NOMO-1 (cell line): ENCODE data around the gene SLC22A31.

Source experiments
- DNase-seq, 2 experiments: peaks; one replicate each; lab custom pipeline; 2025; ENCODE audit not compliant: unreplicated experiment in 2 of 2; lab: John Stamatoyannopoulos, UW

The SLC22A31 gene

GRCh38 chr16:89179656-89180315 is 20.6 kb downstream of the SLC22A31 start:
- no peak for DNase-seq

- DNase-seq = no peak
Measured at GRCh38 chr16:89179148-89179484, 21.2 kb downstream of the SLC22A31 start.

GRCh38 chr16:89178453-89179147 is 21.7 kb downstream of the SLC22A31 start:
- no peak for DNase-seq

DNA sequence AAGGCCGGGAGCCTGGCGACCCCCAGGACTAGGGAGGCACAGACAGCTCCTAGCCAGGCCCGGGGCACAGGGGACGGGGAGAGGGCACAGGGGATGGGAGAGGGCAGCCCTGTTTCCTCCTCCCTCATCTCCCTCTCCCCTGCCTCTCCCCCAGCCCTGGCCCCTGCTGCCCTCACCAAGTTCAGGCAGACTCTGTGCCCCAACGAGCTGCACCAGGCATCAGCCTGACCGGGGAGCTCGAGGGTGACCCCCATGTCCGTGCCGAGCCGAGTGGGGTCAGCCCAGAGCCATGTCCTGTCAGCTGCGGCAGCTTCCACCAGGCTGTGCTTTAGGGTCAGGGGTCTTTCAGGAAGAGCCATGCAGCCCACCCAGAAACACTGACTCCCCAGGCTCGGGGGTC is 22.8 kb downstream of the SLC22A31 start:
- DNase-seq = no peak

DNA sequence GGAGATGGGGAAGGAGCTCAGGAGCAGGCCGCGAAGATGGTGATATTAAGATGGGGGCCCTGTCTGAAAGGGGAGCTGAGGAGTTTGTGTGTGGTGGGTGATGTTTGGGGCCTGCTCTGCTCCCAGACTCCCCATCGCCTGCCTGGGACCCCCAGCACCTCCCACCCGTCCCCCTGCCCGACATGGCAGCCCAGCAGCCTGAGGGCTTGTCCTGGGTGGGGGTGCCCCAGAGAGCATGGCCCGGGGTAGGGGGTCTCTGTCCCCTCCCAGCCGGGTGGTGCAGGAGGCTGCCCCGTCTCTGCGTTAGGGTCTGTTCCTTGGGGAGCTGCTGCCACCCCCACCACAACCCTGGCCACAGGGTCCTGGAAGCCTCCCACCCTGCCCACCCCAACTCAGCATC is 23.6 kb downstream of the SLC22A31 start:
- DNase-seq = no peak

GRCh38 chr16:89176147-89176690 is 24.1 kb downstream of the SLC22A31 start:
- no peak for DNase-seq

- no peak for DNase-seq
Measured at GRCh38 chr16:89175280-89176146, 24.8 kb downstream of the SLC22A31 start.

GRCh38 chr16:89174877-89175276 is 25.5 kb downstream of the SLC22A31 start:
- no peak for DNase-seq

DNA sequence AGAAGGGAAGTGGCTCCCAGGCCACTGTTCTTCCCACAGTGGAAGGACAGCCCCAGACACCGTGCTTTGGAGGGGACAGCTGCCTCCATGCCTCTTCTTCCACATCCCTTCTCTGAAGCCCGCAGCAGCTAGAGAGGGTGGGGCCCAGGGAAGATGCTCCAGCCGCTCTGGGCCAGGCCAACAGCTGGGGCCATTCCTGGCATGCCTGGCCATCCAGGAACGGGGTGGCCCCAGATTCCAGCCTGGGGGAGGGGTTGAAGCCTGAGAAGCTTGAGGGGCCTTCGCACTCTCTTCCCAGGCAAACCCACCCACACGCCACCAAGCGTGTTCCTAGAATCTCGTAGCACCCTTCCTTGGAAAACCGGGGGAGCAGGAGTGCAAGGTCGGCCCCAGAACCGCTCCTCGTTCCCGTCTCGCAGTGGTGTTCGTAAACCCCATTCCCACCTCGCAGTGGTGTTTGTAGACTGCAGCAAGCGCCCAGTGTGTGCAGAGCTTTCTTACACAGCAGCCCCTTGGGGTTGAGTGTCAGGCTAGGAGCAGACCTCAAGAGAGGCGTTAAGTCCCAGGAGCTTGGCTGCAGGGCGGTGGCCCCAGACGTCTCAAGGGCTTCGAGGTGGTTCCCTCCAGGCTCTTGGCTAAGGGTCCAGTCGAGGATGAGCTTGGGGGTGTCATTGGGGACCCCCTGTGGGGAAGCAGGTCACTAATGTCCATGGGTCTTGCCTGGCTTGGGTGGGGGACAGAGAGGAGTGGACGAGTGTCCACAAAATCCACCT is 26.1 kb downstream of the SLC22A31 start:
- DNase-seq = no peak

DNA sequence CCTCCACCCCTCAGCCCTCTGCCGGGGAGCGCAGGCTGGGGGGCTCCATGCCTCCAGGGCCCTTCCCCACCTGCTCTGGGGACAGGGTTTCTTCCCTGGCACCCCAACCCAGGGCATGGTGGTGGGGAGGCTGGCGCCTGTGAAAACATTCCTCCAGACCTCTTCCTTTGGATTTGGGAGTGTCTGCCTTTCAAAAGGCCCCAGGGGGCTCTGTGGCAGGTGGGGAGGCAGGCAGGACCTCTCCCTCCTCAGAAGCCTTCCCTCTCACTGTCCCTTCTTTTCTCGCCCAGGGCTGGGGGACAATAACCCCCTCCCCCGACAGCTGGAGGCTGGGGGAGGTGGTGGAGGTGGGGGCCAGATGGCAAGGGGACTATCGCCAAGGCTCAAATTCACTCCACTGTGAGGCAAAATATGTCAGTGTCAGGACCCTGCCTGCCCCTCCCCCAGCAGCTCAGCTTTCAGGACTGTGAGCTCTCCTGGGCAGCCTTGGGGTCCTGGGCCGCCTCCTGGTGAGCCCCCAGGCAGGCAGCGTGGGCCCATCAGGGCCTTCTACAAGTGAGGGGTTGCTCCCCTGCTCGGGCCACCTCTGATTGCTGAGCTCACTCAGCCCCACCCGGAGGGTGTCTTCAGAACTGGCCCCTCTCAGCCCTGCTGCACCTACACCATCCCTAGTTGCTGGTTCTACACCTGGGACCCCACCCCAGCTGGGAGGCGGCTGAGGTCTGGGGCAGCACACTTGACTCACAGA is 27.0 kb downstream of the SLC22A31 start:
- no peak for DNase-seq

DNA sequence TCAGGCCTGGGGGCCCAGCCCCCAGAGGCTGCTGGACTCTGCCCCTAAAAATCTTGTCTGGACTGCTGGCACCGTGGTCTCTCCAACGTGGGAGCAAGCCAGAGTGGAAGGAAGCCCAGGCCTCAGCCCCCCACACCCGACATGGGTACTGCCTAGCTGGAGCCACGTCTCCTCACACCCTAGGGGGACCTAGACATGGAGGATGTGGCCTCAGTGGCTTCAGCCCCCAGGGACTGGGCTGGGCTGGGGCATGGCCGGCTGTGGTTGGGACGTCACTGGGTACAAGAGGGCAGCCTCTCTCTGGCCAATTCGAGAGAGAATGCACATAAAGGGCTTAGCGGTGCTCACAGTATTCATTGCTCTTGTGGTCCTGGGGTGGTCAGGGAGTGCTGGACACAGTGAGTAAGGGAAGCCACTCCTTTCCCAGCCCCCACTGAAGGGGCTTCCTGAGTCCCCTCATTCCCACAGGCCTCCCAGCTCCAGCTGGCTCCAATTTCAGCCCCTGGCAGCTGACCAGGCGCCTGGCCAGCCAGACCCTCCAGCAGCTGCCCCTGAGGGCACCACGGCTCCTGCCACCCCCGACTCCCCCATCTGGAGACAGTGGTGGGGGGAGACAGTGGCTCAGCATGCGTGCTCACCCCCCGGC is 27.7 kb downstream of the SLC22A31 start:
- no peak for DNase-seq

- no peak for DNase-seq
Measured at GRCh38 chr16:89172171-89172527, 28.2 kb downstream of the SLC22A31 start.

GRCh38 chr16:89171216-89172170 is 28.8 kb downstream of the SLC22A31 start, which contains the start of gene CDH15:
TSS of gene CDH15 (plus strand) at chr16:89171748. CDS start at chr16:89171832, 84 bp downstream.
- peak; percentile 87 to 96 for DNase-seq

DNA sequence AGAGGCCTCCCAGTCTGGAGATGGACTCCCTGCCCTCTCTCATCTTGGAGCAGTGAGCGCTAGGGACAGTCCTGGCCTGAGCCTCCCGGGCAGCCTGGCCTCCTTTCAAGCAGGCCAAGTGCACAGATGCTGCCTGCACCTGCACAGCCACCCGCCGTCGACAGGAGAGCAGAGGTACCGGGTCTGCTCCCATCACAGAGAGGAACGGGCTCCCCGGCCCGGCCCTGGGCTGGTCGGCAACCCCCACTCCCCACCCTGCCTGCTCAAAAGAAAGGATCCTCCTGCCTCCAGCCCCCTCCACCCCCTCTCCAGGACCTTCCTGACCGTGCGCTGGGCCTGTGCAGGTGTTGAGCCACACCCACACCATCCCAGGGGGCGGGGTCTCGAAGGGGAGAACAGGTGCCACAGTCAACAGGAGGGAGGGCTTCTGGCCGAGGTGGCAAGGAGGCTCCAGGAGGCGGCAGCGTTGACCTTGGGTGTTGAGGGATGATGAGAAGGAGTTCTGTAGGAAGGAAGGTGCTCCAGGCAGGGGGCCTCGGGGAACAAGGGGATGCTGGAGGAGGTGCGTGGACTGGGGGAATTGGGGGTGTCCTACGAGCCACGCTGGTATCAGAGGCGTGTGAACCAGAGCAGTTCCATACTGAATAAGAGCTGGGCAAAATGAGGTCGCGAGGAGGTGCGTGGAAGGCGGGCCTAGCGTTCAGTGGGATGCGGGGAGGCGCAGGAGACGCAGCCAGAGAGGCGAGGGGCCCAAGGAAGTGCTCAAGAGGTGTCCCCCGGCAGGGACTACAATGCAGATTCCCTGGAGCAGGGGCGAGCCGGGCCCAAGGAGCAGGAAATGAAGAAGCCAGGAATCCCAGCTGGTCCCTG is 29.8 kb downstream of the SLC22A31 start:
- DNase-seq = no peak

- no peak for DNase-seq
Measured at GRCh38 chr16:89169778-89170177, 30.6 kb downstream of the SLC22A31 start.

- DNase-seq = no peak
Measured at GRCh38 chr16:89168381-89169189, 31.8 kb downstream of the SLC22A31 start.
